Lung microvascular endothelial cell (primary cell): ENCODE measurements around the gene ZBTB8OS. TPM values are rescaled to one million over a fixed set of nuclear protein-coding genes. Genes with fewer than 3 reads are reported as not detected.
"Not testable (repeated sequence)": the region's sequence is repeated elsewhere in the genome, so short reads cannot be mapped to it uniquely, and the experiment has no call there.

Source experiments
- DNase-seq, 2 donors: peaks; one replicate each; pipeline versions ENCODE4 v3.0.0 to v3.0.0-alpha.2; 2010; ENCODE audit warnings: low read depth in 2 of 2
- total RNA-seq: library from RNA; depleted of rRNA; stranded (reverse); fragments of >200 nt; gene quantifications from 2 replicates; pipeline ENCODE4 v1.2.1, GENCODE V29; 2014

Gene ZBTB8OS
- 24.6 and 25.8 TPM in 2 replicates for total RNA-seq

- peak; percentile 93 to 97 for DNase-seq
Measured at GRCh38 chr1:32650248-32650751, at the start of gene ZBTB8OS. Gene ZBTB8OS, minus strand, starts transcription at chr1:32650550. Its CDS starts 21 bp downstream, at chr1:32650529.

DNA sequence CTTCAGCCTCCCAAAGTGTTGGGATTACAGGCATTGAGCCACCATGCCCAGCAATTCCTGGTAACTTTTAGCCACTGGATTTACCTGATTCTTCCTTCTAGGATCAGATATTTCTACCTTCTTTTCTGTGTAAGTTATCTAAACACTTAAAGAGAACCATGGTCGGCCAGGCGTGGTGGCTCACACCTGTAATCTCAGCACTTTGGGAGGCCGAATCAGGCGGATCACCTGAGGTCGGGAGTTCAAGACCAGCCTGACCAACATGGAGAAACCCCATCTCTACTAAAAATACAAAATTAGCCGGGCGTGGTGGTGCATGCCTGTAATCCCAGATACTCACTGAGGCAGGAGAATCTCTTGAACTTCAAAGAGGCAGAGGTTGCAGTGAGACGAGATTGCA lies 46.6 kb upstream of the ZBTB8OS start:
- DNase-seq, result not testable (repeated sequence)

DNA sequence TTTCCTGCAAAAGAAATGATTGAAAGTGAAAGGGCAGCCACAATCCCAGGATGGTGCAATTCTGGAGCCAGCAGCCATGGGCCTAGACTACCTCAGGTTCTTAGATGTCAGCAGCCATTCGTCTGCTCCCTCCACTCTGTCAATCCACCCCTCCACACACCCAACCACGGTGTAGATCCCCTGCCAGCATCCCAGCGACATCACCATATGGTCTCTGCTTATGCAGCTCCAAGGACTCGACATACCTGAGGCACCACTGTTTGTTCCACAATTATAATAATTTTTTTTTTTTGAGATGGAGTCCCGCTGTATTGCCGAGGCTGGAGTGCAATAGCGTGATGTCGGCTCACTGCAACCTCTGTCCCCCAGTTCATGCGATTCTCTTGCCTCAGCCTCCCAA lies 45.7 kb upstream of the ZBTB8OS start:
- DNase-seq, result no peak

DNA sequence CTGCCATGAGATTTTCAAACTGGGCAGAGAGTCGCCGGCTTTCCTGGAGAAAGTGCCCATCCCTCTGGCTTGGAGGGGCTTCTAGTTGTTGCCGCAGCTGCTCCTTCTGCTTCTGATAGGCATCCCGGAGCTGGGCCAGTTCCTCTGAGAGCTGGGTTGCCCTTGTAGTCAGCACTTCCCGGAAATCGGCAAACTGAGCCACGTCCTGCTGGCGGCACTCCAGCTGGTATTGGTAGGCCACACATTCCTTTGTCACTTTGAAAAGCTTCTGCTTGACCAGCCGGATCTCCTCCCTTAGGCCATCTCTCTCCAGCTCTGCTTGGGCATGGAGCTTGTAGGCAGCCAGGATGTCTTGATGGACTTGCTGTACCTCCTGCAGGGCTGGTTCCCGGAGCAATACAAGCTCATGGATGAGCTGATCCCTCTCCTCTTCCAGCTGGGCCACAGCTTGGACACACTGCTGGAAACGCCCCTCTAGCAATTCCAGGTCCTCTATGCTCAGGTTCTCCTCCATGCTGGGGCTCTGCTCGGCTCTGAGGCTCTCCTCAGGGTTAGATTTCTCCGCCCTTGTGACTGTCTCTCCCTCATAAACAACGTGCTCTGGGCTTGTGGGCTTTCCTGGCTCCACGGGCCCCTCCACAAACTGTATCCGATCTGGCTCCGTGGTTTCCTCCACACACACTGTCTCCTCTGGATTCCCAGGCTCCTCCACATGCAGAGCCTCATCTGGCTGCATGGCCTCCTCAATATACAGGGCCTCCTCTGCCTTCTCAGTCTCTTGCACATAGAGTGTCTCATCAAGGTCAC lies 45.0 kb upstream of the ZBTB8OS start:
- peak; percentile 68 to 78 for DNase-seq

GRCh38 chr1:32693455-32694174 lies 43.3 kb upstream of the ZBTB8OS start:
- no peak for DNase-seq

DNA sequence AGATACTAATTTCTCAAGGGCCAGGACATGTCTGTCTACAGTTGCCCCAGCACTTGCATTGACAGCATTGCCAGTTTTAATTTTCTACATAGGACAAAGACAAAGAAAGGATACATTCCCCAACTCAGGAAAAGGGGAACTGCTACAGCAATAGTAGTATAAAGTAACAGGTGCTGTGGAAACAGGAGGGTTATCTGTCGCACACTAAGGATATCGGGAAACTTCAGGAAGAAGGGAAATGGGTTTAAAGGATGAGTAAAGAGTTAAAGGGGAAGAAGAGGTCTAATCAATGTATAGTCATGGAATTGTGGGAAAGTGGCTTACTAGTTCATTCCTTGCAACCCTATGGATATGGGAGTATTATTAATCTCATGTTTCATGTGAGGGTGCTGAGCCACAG lies 36.0 kb upstream of the ZBTB8OS start:
- DNase-seq, result no peak

- no peak for DNase-seq
Measured at GRCh38 chr1:32685498-32685897, 35.1 kb upstream of the ZBTB8OS start.

GRCh38 chr1:32684167-32684811 lies 33.9 kb upstream of the ZBTB8OS start:
- DNase-seq, result peak in 1 of 2 donors; percentile 55

GRCh38 chr1:32683397-32683796 lies 33.0 kb upstream of the ZBTB8OS start:
- DNase-seq, result no peak

GRCh38 chr1:32681999-32682398 lies 31.6 kb upstream of the ZBTB8OS start:
- no peak for DNase-seq

DNA sequence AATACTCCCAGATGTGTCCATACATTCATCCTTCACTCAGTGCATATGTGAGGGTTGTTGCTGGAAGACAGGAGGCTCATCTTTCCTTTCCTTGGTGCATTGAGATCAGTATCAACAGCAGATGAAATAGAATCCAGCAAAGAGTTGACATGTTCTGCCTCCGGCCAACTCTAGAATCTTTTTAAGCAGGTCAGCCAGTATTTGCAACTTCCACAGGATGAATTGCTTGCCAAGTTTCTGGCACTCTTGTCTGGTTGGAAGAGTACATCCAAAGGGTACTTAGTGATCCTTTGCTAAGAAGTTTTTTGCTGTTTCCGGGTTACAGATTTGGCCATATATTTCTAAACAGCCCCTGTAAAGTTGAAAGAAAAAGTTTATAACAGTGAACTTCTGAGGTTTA lies 31.2 kb upstream of the ZBTB8OS start:
- DNase-seq, result peak; percentile 31 to 48

DNA sequence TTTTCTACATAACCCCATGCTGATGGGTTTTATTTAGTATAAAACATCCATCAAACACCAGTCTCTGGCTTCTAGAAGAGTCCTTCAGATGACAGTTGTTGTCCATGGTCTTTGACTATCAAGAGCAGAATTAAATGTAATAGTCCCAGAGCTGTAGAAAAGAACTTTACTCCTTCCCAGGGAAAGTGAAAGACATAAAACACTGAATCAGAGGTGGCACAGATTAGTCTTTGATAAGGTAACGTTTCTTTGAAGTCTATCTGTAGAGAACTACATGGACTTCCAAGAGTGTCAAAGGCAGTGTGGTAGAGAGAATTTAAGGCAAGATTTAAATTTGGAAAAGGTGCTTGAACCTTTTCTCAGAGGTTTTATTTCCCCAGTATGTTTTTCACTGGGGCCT lies 30.3 kb upstream of the ZBTB8OS start:
- DNase-seq, result no peak

- not testable (repeated sequence) for DNase-seq
Measured at GRCh38 chr1:32679993-32680392, 29.6 kb upstream of the ZBTB8OS start.

DNA sequence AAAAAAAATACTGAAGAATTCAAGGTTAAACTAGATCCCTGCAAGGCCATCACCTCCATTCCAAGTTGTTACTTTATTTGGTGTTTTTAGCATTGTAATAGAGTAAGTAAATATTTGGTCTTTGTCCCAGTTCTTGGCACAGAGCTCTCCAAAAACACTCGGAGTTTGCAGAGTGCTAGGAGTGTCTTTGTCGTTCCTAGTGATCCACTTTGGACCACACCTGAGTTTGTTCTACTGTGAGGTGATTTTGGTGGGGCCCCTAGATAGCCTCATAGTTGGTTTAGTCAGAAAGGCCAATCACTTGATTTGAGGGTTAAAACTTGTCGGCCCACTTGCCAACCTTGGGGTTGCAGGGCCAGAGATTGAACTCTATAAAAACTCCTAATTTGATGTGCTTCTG lies 26.6 kb upstream of the ZBTB8OS start:
- no peak for DNase-seq

- not testable (repeated sequence) for DNase-seq
Measured at GRCh38 chr1:32668716-32669115, 18.4 kb upstream of the ZBTB8OS start.

DNA sequence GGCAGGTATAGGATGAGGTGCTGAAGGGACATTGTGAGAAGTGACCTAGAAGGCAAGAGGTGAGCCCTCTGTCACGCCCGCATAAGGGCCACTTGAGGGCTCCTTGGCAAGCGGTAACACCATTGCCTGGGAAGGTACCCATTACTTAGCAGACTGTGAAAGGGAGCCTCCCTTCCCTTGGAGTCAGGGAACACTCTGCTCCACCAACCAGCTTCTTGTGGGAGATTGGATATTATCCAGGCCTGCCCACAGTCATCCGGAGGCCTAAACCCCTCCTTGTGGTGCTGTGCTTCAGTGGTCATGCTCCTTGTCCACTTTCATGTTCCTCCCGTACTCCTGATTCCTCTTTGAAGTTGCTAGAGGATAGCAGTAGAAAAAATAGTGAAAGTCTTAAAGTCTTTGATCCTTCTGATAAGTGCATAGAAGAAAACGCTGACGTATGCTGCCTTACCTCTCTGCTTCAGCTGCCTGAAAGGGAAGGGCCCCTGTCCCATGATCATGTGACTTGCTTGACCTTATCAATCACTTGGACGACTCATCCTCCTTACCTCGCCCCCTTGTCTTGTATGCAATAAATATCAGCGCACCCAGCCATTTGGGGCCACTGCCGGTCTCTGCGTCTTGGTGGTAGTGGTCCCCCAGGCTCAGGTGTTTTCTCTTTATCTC lies 16.7 kb upstream of the ZBTB8OS start:
- no peak for DNase-seq

DNA sequence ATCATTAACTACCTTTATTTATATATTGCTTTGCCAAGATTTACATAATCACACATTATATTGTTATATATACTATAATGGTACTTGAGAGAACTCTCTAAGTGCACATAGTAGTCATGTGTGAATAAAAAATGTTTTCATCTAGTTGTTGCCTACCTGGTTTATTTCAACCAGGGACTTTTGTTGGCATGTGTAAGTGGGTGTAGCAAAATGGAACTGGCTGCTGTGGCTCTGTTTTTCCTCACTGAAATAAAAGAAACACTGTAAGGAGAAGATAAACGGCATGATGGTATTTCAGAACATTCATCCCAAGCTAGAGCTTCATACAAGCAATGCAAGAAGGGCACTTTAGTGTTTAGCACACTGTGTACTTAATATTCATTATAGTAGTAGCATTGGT lies 15.6 kb upstream of the ZBTB8OS start:
- no peak for DNase-seq

- DNase-seq, result no peak
Measured at GRCh38 chr1:32659581-32659980, 9.2 kb upstream of the ZBTB8OS start.

DNA sequence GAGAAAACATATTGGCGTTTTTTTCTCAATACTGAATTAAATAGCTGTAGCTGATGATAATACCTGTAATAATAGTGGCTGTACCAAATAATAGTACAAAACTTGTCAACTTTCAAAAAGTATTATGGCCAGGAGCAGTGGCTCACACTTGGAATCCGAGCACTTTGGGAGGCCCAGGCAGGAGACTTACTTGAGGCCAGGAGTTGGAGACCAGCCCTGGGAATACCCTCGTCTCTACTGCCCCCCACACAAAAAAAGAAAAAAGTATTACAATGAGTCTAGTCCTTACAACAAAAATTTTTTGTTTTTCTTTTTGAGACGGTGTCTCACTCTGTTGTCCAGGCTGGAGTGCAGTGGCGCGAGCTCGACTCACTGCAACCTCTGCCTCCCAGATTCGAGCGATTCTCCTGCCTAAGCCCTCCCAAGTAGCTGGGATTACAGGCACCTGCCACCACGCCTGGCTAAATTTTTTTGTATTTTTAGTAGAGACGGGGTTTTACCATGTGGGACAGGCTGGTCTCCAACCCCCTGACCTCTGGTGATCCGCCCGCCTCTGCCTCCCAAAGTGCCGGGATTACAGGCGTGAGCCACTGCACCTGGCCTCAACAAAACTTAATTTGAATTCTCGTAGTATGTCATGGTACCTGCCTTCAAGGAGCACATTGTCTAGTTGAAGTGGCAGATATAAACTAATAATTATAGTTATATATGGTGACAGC lies 2.1 kb upstream of the ZBTB8OS start:
- DNase-seq, result no peak

DNA sequence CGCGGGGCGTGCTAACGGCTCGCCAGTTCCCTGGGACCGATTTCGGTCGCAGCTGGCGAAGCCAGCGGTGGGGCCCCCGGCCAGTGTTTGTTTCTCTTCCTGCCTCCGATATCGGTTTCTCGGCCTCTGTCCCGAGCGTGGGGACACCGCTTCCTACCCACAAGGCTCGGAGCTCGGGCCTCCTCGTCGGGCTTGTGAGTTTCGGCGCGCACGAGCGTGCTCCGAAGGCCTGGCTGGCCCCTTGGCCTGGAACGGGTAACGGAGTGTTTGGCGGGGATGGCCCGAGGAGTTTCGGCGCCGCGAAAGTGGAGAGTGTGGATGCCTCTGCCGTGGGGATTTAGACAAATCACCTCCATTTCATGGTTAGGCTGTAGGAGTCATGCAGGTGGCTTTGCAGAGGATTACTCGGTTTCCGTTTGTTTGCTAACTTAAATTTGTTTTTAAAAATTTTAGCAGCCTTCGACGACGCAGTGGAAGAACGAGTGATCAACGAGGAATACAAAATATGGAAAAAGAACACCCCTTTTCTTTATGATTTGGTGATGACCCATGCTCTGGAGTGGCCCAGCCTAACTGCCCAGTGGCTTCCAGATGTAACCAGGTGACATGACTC lies 1.2 kb upstream of the ZBTB8OS start:
- DNase-seq, result no peak
